Fibroblast of lung (primary cell): ENCODE data around the gene EEFSEC. TPM values are rescaled to one million over a fixed set of nuclear protein-coding genes. Genes with fewer than 3 reads are reported as not detected.

ENCODE experiments used
- DNase-seq, 2 donors: peaks; one replicate each; pipeline versions ENCODE4 v3.0.0 to v3.0.0-alpha.2; 2010; ENCODE audit warnings: low read depth in 2 of 2
- H2AFZ ChIP-seq: 2 replicates; pipeline ENCODE4 v1.5.1; 2012; ENCODE audit warnings: low read length, control low read depth, inconsistent platforms
- H3K27ac ChIP-seq: 2 replicates; pipeline ENCODE4 v1.5.1; 2011; ENCODE audit warnings: low read length, control low read depth; ENCODE audit not compliant: insufficient read depth
- H3K27me3 ChIP-seq: 2 replicates; pipeline ENCODE4 v1.5.1; 2011; ENCODE audit warnings: mild to moderate bottlenecking, low read length; ENCODE audit not compliant: control insufficient read depth, insufficient read depth
- H3K36me3 ChIP-seq: 2 replicates; pipeline ENCODE4 v1.5.1; 2011; ENCODE audit warnings: low read length; ENCODE audit not compliant: control insufficient read depth, insufficient read depth
- H3K4me1 ChIP-seq: 2 replicates; pipeline ENCODE4 v1.5.1; 2011; ENCODE audit warnings: low read length; ENCODE audit not compliant: control insufficient read depth, insufficient read depth; ENCODE audit errors: extremely low read depth
- H3K4me2 ChIP-seq: 2 replicates; pipeline ENCODE4 v1.5.1; 2011; ENCODE audit warnings: low read length, control low read depth; ENCODE audit not compliant: insufficient read depth; ENCODE audit errors: extremely low read depth
- H3K4me3 ChIP-seq, 4 experiments: fragments of 200-600 bp in 1 of 4; sonication (generic) in 1 of 4; replicated peaks in 1 of 4; 2 replicates each; pipeline ENCODE4 v1.5.1; 2011 to 2016; ENCODE audit warnings: low read length in 4 of 4, low read depth in 3 of 4, mild to moderate bottlenecking in 3 of 4, control low read depth in 2 of 4, inconsistent platforms in 1 of 4, mixed read lengths in 1 of 4; ENCODE audit not compliant: insufficient read depth in 1 of 4; ENCODE audit errors: control extremely low read depth in 1 of 4
- H3K79me2 ChIP-seq: 2 replicates; pipeline ENCODE4 v1.5.1; 2012; ENCODE audit warnings: mild to moderate bottlenecking, low read length, inconsistent platforms; ENCODE audit not compliant: control insufficient read depth, insufficient read depth
- H3K9ac ChIP-seq: 2 replicates; pipeline ENCODE4 v1.5.1; 2011; ENCODE audit warnings: mild to moderate bottlenecking, low read length, control low read depth; ENCODE audit not compliant: insufficient read depth
- H3K9me3 ChIP-seq: 2 replicates; pipeline ENCODE4 v1.5.1; 2012; ENCODE audit warnings: low read depth, low read length; ENCODE audit not compliant: control insufficient read depth, insufficient read depth
- H4K20me1 ChIP-seq: 2 replicates; pipeline ENCODE4 v1.5.1; 2011; ENCODE audit warnings: low read length; ENCODE audit not compliant: control insufficient read depth, insufficient read depth; ENCODE audit errors: extremely low read depth
- CTCF ChIP-seq, 2 donors: IDR thresholded peaks in 1 of 2; conservative IDR thresholded peaks in 1 of 2; 1 replicate in 1 of 2; 2 replicates in 1 of 2; pipeline ENCODE4 v1.5.1; 2011 to 2012; ENCODE audit warnings: low read length in 2 of 2, control low read depth in 1 of 2, inconsistent platforms in 1 of 2, low read depth in 1 of 2, mild to moderate bottlenecking in 1 of 2
- EZH2 ChIP-seq: IDR thresholded peaks from 2 replicates; pipeline ENCODE4 v1.5.1; 2012; ENCODE audit warnings: low read length, control low read depth, mild to moderate bottlenecking; ENCODE audit errors: missing control alignments
- polyA plus RNA-seq, 2 donors: library from polyadenylated mRNA; depleted of rRNA in 1 of 2; stranded (reverse) in 1 of 2; unstranded in 1 of 2; fragments of >200 nt; gene quantifications; 2 replicates each; pipeline ENCODE4 v1.2.1, GENCODE V29; 2011 to 2012; ENCODE audit warnings: missing spikeins in 1 of 2
- total RNA-seq: library from RNA; depleted of rRNA; stranded (reverse); fragments of >200 nt; gene quantifications from 2 replicates; pipeline ENCODE4 v1.2.1, GENCODE V29; 2014

The EEFSEC gene
- total and polyA plus RNA-seq, 2 donors (not counting 1 experiment from before 2014, with no cell fraction given) = 2.6 to 5.0 TPM

GRCh38 chr3:128145279-128145678 is 8.0 kb upstream of the EEFSEC start:
- H3K27me3 ChIP-seq = no peaks in the 10 kb centered on the region
- H3K9ac ChIP-seq = no peak overlapping the region
- H3K4me1 ChIP-seq = no peaks in the 10 kb centered on the region
- H3K4me3 ChIP-seq = no peak overlapping the region
- H3K4me2 ChIP-seq = no peak overlapping the region
- H3K9me3 ChIP-seq = no peaks in the 10 kb centered on the region
- no peaks in the 10 kb centered on the region for H4K20me1 ChIP-seq
- H3K79me2 ChIP-seq = no peaks in the 10 kb centered on the region
- TF ChIP-seq EZH2 (no peak), CTCF (conservative IDR thresholded peaks at IDR 0.05 in 1 of 2, IDR thresholded peaks at IDR 0.05 in 1 of 2; ENCODE audit: low read depth in 1 of 2, low read length in 2 of 2) (no peak)
- DNase-seq = no peak
- H3K36me3 ChIP-seq = no peaks in the 10 kb centered on the region
- H3K27ac ChIP-seq = no peak overlapping the region
- no peak overlapping the region for H2AFZ ChIP-seq

GRCh38 chr3:128146201-128146600 is 7.1 kb upstream of the EEFSEC start:
- Histone ChIP-seq H3K36me3 (no peaks in the 10 kb centered on the region), H3K4me3 (no peak overlapping the region), H3K4me1 (no peaks in the 10 kb centered on the region), H4K20me1 (no peaks in the 10 kb centered on the region), H3K9ac (no peak overlapping the region), H2AFZ (no peak overlapping the region), H3K9me3 (no peaks in the 10 kb centered on the region), H3K27me3 (no peaks in the 10 kb centered on the region), H3K79me2 (no peaks in the 10 kb centered on the region), H3K4me2 (no peak overlapping the region), H3K27ac (no peak overlapping the region)
- TF ChIP-seq CTCF (conservative IDR thresholded peaks at IDR 0.05 in 1 of 2, IDR thresholded peaks at IDR 0.05 in 1 of 2; ENCODE audit: low read depth in 1 of 2, low read length in 2 of 2) (no peak), EZH2 (no peak)
- DNase-seq = no peak

- no peak for TF ChIP-seq EZH2
- no peak for TF ChIP-seq CTCF (conservative IDR thresholded peaks at IDR 0.05 in 1 of 2, IDR thresholded peaks at IDR 0.05 in 1 of 2; ENCODE audit: low read depth in 1 of 2, low read length in 2 of 2)
- Histone ChIP-seq H3K4me2 (no peak overlapping the region), H3K4me3 (no peak overlapping the region), H3K4me1 (no peaks in the 10 kb centered on the region), H3K79me2 (no peaks in the 10 kb centered on the region), H3K27me3 (no peaks in the 10 kb centered on the region), H4K20me1 (no peaks in the 10 kb centered on the region), H3K9ac (no peak overlapping the region), H2AFZ (no peak overlapping the region), H3K27ac (no peak overlapping the region), H3K9me3 (no peaks in the 10 kb centered on the region), H3K36me3 (no peaks in the 10 kb centered on the region)
- no peak for DNase-seq
These were observed 3.6 kb upstream of the EEFSEC start for GRCh38 chr3:128149650-128150049.
